GM19351 (cell line): ENCODE results near the gene LRRC15.

ENCODE experiments used
- ATAC-seq: cut with Tn5 transposase; IDR thresholded peaks from one replicate; pipeline ENCODE4 v1.9.1; 2021; ENCODE audit warnings: mild to moderate bottlenecking, moderate library complexity; ENCODE audit not compliant: unreplicated experiment

LRRC15 gene

DNA sequence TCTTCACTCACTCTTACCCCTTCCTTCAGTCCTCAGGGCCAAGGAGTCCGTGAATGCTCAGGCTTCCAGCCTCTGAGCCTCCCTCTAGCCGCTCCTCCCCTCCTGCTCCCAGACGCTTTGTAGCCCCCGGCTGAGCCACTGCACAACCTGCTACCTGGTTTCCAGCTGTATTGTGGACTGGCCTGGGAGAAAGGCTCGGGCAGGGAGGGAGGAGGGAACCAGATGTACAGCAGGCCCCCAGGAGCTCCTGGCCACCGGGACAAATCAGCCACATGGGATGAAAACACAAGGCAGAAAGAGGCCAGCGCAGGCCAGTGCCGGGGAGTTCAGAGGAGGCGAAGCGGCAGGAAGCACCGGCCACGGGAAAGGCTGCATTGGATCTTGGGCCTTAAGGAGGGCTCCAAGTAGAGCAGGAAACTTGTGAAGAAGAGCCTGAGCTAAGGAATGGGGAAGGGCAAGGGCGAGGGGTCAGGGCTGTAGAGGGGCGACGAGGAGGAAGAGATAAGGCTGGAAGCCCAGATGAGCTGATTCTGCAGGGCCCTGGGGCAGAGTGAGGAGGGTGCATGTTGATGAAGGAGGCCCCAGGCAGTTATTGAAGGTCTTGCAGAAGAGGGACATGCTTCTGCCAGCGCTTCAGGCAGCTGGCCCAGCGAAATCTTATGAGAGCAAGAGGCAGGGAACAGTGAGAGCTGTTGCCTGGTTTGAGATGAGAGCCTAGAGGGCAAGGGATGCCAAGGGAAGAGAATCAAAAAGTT is 32.8 kb downstream of the LRRC15 start:
- no peak for ATAC-seq

- no peak for ATAC-seq
These were observed 35.6 kb downstream of the LRRC15 start for GRCh38 chr3:194333981-194334320.

DNA sequence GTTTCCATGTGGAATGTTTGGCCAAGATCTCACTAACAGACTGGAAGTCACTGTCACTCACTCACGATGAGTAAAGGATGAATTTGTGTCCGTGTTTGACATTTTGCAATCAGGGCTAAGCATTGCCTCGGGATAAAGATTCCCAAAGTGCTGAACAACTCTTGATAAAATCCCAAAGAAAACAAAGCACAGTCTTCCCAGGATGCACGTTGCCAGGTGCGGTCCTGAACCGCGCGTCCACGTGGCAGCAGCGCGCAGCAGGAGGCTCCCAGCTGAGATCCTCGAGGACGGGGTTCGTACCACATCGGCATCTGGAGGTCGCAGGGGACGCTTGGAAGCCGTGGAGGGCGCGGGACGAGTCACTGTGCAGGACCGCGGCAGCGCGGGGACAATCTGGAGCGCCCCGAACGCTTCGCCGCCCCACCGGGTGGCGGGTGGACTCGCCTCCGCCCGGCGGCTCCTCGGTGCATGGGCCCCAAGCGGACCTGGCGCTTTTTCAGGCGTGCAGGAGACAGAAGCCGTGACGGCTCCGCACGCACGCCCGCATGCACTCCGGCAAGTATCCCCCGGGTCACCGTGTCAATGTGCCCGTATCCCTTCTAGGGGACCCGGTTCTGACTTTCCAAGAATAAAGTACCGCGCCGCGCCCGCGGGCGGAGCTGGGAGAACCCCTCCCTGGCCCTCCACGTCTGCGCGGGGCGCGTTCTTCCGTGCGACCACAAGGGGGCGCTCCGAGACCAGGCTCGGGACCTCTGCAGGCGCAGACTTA is 36.1 kb downstream of the LRRC15 start:
- ATAC-seq, result peak; percentile 97

DNA sequence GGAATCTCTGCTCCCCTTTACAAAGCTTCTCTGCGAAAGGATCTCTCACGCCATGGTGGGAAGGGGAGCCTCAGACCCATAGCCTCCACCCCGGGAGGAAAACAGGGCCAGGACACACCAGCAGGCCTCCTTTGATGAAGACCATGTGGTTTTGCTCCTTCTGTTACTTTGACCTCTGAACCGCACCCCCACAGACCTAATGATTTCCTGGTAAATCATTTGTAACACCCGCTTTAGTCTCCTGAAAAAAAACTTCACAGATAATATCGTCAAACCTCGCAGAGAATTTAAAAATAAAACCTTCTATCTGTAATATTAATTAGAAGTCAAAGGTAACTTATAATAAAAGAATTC is 36.7 kb downstream of the LRRC15 start:
- no peak for ATAC-seq

GRCh38 chr3:194330579-194330978 is 39.0 kb downstream of the LRRC15 start:
- no peak for ATAC-seq

DNA sequence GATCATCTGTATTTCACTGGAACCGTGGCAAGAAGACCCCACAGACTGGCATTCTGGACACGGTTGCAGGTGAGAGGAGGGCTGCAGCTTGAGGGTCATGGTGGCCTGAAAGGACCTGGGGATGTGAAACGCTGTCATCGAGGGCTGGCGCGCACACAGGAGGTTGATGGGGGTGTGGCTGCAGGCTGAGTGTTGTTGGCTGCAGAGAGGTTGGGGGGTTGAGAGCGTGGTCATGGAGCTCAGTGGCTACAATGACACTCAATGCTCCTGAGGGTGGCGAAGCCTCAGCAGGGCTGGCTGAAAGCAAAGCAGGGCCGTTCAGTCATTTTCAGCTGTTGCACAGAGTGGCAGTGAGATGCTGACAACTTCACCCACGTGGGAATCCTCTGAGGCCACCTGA is 39.4 kb downstream of the LRRC15 start:
- ATAC-seq, result no peak

- no peak for ATAC-seq
These were observed 40.0 kb downstream of the LRRC15 start for GRCh38 chr3:194329583-194329965.

DNA sequence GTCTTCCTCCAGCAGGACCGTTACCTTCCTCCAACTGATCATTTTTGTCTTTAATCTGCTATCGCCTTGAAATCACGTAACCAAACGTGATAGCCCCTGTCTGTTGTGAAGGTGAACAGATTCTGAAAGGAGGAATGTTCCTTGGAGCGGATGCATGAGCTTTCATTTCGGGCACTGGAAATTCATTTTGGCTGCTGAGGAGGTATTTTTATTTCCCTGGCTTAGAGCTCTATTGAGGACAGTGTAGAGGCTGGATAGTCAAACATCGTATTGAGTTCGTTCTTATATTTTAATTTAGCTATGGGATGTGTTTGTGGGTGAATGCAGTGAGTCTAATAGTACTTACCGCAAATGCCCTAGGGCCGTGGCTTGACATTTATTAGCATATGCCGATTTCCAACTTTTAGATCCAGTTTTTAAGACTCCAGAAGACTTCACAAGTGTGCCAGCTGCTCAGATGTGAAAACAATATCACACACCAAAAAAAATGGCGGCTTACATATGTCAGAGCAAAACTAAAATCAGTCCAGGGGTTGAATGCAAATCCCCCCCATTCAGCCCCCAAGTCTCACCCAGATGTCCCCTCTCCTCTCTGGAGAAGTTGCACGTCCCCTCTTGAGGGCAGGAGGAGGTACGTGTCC is 40.5 kb downstream of the LRRC15 start:
- ATAC-seq, result no peak

DNA sequence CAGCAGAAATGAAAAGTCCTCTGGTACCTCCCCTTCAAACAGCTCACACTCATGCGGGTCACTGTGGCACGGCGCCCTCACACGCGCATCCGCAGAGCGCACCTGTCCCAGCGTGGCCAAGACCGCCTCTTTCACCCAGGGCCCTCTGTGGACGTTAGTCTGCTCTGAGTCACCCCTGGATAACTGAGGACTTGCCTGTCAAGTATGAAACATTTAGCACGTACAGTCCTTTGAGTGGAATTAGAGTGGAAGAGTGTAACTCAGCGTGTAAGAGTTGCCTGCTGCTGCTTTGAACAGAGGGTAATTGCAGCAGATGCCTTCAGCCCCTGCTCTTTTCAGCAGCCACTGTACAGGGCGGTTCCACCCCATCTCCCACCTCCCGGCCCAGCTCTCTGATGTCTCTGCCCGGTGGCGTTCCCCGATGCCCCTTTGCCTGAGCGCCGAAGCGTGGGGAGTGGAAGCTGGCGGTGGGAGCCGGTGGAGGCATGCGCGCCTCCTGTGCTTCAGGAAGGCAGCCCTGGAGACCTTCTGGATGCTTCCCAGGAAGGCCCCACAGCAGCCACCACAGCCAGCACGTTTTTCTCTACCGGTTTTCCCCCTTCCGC is 41.4 kb downstream of the LRRC15 start:
- ATAC-seq, result no peak

DNA sequence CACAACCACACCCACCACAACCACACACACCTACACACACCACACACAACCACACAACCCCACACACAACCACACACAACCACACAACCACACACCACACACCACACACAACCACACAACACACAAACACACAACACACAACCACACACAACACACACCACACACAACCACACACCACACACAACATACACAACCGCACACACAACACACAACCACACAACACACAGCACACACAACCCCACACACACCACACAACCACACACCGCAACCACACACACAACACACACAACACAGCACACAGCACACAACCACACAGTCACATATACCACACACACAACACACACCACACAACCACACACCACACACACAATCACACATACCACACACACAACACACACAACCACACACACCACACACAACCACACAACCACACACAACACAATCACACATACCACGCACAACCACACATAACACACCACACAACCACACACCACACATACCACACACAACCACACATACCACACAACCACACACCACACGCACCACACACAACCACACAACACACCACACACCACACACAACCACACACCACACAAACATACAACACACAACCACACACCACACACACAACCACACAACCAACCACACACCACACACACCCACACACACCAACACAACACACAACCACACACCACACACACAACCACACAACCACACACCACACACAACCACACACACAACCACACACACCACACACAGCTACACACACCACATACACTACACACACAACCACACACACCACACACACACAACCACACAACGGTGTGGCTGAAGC is 42.1 kb downstream of the LRRC15 start:
- no peak for ATAC-seq

- no peak for ATAC-seq
These were observed 42.6 kb downstream of the LRRC15 start for GRCh38 chr3:194326968-194327217.

- ATAC-seq, result no peak
These were observed 43.2 kb downstream of the LRRC15 start for GRCh38 chr3:194326192-194326967.

DNA sequence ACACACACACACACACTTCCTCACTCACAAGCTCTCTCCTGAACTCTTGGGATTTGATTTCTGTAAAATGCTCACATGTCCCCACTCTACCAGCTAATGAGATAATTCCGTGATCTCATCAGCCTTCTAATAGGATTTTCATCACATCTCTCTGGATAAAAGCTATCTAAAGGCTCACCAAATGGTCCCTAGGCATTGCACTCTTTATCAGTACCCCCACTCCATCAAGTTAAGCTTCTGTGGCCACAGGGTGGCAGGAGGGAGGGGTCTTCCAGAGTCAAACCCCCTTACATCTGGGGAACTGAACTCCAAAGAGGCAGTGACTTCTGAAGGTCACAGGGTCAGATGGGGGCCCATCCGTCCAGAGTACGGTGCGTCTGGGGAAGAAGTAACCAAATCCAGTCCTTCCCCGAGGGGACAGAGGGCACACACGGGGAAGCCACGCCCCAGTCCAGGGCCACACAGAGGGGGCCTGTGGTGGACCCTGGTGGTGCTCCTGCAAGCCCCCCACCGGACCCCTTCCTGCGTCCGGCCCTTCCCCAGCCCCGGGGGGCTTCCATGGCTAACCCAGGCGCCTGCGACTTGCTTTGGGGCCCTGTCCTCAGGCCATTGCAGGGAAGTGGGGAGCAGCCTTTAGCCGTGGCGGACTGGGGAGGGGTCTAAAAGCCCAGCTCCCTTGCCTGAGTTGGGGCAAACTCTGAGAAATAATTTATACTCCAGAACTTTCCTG is 44.0 kb downstream of the LRRC15 start:
- ATAC-seq, result no peak

GRCh38 chr3:194324823-194325327 is 44.7 kb downstream of the LRRC15 start:
- ATAC-seq, result no peak

GRCh38 chr3:194323785-194324735 is 45.5 kb downstream of the LRRC15 start:
- ATAC-seq, result peak; percentile 72

- no peak for ATAC-seq
These were observed 46.8 kb downstream of the LRRC15 start for GRCh38 chr3:194322678-194323211.

DNA sequence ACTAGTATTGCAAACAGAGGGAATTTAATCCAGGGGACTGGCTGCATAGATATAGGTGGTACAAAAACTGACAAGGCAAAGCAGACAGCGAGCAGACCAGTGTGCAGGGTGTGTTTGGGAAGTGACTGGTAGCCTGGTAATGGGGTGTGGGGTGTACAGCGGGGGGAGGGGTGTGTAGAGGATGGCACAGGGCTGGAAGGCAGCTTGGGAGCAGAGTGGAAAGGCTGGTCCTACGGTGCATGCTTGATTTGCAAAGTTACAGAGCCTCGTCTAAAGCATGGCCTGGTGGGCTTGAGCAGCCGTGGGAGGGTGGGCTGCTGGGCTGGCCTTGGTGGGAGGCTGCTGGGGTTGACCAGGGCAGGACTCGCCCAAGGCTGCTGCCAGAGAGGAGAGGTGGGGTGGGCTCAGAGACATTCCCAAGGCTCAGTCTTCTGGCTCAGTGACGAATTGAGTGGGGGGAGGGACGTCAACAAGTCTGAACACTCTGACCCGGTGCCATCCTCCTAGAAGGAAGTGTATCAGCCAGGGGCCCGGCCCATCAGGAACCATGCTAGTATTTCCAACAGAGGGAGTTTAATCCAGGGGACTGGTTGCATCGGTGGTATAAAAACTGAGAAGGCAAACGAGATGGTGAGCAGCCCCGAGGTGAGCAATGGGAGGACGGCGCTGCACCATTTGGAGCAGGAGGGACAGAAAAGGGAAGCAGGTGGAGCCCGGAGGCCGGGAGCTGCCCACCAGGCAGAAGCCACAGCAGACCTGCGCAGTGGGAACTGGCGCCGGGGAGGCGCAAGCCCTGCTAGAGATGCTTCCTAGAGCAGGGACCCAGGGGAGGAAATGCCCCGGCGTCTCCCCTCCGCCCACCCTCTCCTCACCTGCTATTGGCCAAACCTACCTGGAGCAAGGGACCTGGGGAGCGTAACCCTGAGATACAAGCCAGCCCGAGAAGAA is 47.6 kb downstream of the LRRC15 start:
- no peak for ATAC-seq
